Measurements from ENCODE around the gene DCANP1. TPM values are rescaled to one million over a fixed set of nuclear protein-coding genes. Genes with fewer than 3 reads are reported as not detected.

DCANP1 gene
- total and polyA plus RNA-seq, 9 of the 15 experiments (the other 6 are each of a cell fraction or from before 2014, with no cell fraction given), result not detected

- TF ChIP-seq ZBTB40 (IDR thresholded peaks at IDR 0.05) (no peak), ZBTB40 (CRISPR knock-in tag; IDR thresholded peaks at IDR 0.05) (no peak), PBX2 (CRISPR knock-in tag; IDR thresholded peaks at IDR 0.05; ENCODE audit: low read depth) (no peak), PBX2 (tag; conservative IDR thresholded peaks at IDR 0.05; ENCODE audit: low read depth) (peak; percentile 92), FOXK2 (conservative IDR thresholded peaks at IDR 0.05 in 1 of 2, IDR thresholded peaks at IDR 0.05 in 1 of 2; ENCODE audit: low read depth in 2 of 2) (0 out of 4 replicates have a peak, but pooled peaks of 1 of the 2 experiments have one; percentile 42), MIER1 (IDR thresholded peaks at IDR 0.05; ENCODE audit: low read depth) (no peak), SRSF3 (IDR thresholded peaks at IDR 0.05; ENCODE audit: insufficient read depth, low read length) (no peak), SRF (CRISPR knock-in tag; IDR thresholded peaks at IDR 0.05) (no peak), MEF2A (IDR thresholded peaks at IDR 0.05; ENCODE audit: control insufficient read depth, low read depth, low read length) (no peak), SMARCC2 (IDR thresholded peaks at IDR 0.05; ENCODE audit: low read depth) (no peak), NR3C1 (CRISPR knock-in tag; IDR thresholded peaks at IDR 0.05) (no peak), CHD1 (IDR thresholded peaks at IDR 0.05; ENCODE audit: low read length) (no peak), ETS2 (tag; IDR thresholded peaks at IDR 0.05; ENCODE audit: borderline replicate concordance, poor library complexity, severe bottlenecking) (no peak), SNIP1 (IDR thresholded peaks at IDR 0.05; ENCODE audit: low read depth) (no peak), BRF2 (IDR thresholded peaks at IDR 0.05; ENCODE audit: borderline replicate concordance, insufficient read depth, insufficient read length) (no peak), TFAM (CRISPR knock-in tag; conservative IDR thresholded peaks at IDR 0.05) (no peak)
These were observed 51.7 kb downstream of the DCANP1 start (continued) for GRCh38 chr5:135395451-135395850.
